Spleen (tissue), 7 donors: ENCODE measurements around the gene FLACC1.

Source experiments
- POLR2A ChIP-seq, 3 donors: fragments of 450-650 bp; IDR thresholded peaks; one replicate each; pipeline ENCODE4 v1.5.1; 2017; ENCODE audit warnings: antibody characterized with exemption in 3 of 3, mild to moderate bottlenecking in 1 of 3
- TF ChIP-seq, protein P1 (sequence below), 11 experiments: fragments of 200-600 bp in 7 of 11; fragments of 450-650 bp in 4 of 11; sonication (generic) in 4 of 11; IDR thresholded peaks in 8 of 11; conservative IDR thresholded peaks in 3 of 11; 1 replicate in 7 of 11; 2 replicates in 4 of 11; pipeline versions ENCODE4 v1.4.0 to v1.8.0; 2016 to 2021; ENCODE audit warnings: antibody characterized with exemption in 11 of 11, inconsistent platforms in 4 of 11, mild to moderate bottlenecking in 1 of 11
- donor health status: DM: no; HTN: no; CAD: no; lungs with moderate emphysema.
- donor health status: DM: no; HTN: no; CAD: no.
- donor health status: DM: no; HTN: no; CAD: no.

DNA sequence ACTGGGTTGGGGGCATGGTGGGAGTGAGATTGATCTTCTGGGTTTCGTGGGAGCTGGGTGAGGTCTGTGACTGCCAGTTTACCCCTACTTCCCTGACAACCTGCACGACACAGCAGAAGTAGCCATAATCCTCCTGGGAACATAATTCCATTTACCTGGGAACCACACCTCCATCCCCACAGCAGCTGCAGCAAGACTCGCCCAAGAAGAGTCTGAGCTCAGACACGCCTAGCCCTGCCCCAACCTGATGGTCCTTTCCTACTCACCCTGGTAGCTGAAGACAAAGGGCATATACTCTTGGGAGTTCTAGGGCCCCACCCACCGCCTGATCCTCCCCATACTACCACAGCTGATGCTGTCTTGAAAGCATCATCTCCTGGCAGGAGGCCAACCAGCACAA, 43.8 kb downstream of the FLACC1 start:
- TF ChIP-seq POLR2A (IDR thresholded peaks at IDR 0.05), result no peak
- TF ChIP-seq, protein P1, sequence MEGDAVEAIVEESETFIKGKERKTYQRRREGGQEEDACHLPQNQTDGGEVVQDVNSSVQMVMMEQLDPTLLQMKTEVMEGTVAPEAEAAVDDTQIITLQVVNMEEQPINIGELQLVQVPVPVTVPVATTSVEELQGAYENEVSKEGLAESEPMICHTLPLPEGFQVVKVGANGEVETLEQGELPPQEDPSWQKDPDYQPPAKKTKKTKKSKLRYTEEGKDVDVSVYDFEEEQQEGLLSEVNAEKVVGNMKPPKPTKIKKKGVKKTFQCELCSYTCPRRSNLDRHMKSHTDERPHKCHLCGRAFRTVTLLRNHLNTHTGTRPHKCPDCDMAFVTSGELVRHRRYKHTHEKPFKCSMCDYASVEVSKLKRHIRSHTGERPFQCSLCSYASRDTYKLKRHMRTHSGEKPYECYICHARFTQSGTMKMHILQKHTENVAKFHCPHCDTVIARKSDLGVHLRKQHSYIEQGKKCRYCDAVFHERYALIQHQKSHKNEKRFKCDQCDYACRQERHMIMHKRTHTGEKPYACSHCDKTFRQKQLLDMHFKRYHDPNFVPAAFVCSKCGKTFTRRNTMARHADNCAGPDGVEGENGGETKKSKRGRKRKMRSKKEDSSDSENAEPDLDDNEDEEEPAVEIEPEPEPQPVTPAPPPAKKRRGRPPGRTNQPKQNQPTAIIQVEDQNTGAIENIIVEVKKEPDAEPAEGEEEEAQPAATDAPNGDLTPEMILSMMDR (IDR thresholded peaks at IDR 0.05 in 8 of 11, conservative IDR thresholded peaks at IDR 0.05 in 3 of 11), result no peak
